Prostate gland (tissue), 2 donors: ENCODE data around the gene UBE3D. TPM values are rescaled to one million over a fixed set of nuclear protein-coding genes. Genes with fewer than 3 reads are reported as not detected.

Experiments used
- DNase-seq: peaks from one replicate; pipeline ENCODE4 v3.0.0-alpha.2; 2019; ENCODE audit warnings: low spot score
- H3K27ac ChIP-seq, 2 donors: fragments of 200-600 bp; sonication (generic); 2 replicates each; pipeline ENCODE4 v1.5.1; 2017 to 2019
- H3K27me3 ChIP-seq: fragments of 200-600 bp; sonication (generic); replicated peaks from 2 replicates; pipeline ENCODE4 v1.5.1; 2019; ENCODE audit not compliant: insufficient read depth
- H3K36me3 ChIP-seq, 2 donors: fragments of 200-600 bp; sonication (generic); 1 replicate in 1 of 2; 2 replicates in 1 of 2; pipeline versions ENCODE4 v1.5.1 to v1.8.1; 2017 to 2019
- H3K4me1 ChIP-seq: fragments of 200-600 bp; sonication (generic); replicated peaks from 2 replicates; pipeline ENCODE4 v1.5.1; 2019
- H3K4me3 ChIP-seq, 2 donors: fragments of 200-600 bp; sonication (generic); 2 replicates each; pipeline ENCODE4 v1.5.1; 2017 to 2019
- H3K9me3 ChIP-seq: fragments of 200-600 bp; sonication (generic); 2 replicates; pipeline ENCODE4 v1.5.1; 2017
- CTCF ChIP-seq, 4 experiments: fragments of 200-600 bp in 2 of 4; fragments of 450-650 bp in 2 of 4; sonication (generic) in 2 of 4; IDR thresholded peaks; 1 replicate in 3 of 4; 2 replicates in 1 of 4; pipeline ENCODE4 v1.5.1; 2016 to 2019; ENCODE audit warnings: antibody characterized with exemption in 4 of 4, mild to moderate bottlenecking in 2 of 4, moderate library complexity in 2 of 4
- POLR2A ChIP-seq: fragments of 450-650 bp; IDR thresholded peaks from one replicate; pipeline ENCODE4 v1.6.1; 2016; ENCODE audit warnings: antibody characterized with exemption, mild to moderate bottlenecking
- POLR2AphosphoS5 ChIP-seq: sonication (generic); formaldehyde crosslinking; IDR thresholded peaks from one replicate; pipeline ENCODE4 v1.6.1; 2017; ENCODE audit warnings: antibody characterized with exemption
- WGBS: methylation state at CpG from one replicate; pipeline ENCODE4 v1.1.5; 2018; 5-methylcytosine and 5-hydroxymethylcytosine counted together
- intact Hi-C: fragments of 100-400 bp; cut with DNase I; formaldehyde crosslinking; loops from one replicate; pipeline ENCODE4 v1.14.2; 2022
- total RNA-seq, 2 donors: library from RNA; depleted of rRNA; stranded (reverse); fragments of >200 nt; gene quantifications; one replicate each; pipeline ENCODE4 v1.1.0, GENCODE V29; 2016

The UBE3D gene
- total RNA-seq, 2 donors from 2014 or later = 3.1 to 6.0 TPM

DNA sequence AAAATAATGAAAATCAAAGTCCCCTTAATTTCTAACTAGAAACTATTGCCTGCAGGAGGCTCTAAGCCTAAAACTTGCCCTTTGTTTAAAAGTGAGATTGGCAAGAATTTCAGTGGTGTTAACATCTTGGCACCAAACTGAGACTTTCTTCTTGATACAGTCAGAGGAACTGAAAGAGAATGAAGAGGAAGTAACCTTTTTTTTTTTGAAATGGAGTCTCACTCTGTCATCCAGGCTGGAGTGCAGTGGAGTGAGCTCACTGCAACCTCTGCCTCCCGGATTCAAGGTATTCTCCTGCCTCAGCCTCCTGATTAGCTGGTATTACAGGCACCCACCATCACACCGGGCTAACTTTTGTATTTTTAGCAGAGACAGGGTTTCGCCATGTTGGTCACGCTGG lies 5.4 kb upstream of the UBE3D start:
- DNase-seq = no peak
- H3K4me1 ChIP-seq = peaks cover 7% of the 10 kb centered on the region
- no peaks in the 10 kb centered on the region for H3K27me3 ChIP-seq
- H3K9me3 ChIP-seq = no peaks in the 10 kb centered on the region
- no peaks in the 10 kb centered on the region for H3K36me3 ChIP-seq
- H3K27ac ChIP-seq = peak overlapping the region in 1 of 2 donors; percentile 33
- TF ChIP-seq CTCF (IDR thresholded peaks at IDR 0.05) = no peak
- TF ChIP-seq POLR2AphosphoS5 = no peak
- no peak for TF ChIP-seq POLR2A
- intact Hi-C loops = no loop called here
- H3K4me3 ChIP-seq = no peak overlapping the region
- 72% methylated on average over 4 of the region's 4 CpGs for WGBS

DNA sequence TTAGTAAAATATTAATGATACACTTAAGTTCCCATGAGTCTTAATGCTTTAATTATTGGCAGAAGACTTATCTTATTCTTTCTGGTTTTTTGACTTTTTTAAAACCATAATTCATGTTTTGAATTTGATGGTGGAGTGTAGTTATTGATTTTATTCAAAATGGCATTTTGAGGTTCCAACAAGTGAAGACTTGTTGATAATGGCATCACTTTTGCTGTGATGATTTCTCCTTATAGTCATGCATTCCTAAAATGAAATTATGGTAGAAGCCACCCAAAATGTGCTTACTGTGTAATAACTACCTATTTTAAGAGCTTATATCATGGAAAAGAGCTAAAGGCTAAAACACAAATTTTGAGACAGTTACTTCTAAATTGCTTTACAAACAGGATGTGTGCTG lies 4.0 kb upstream of the UBE3D start:
- H3K36me3 ChIP-seq = no peaks in the 10 kb centered on the region
- no peaks in the 10 kb centered on the region for H3K9me3 ChIP-seq
- H3K4me3 ChIP-seq = no peak overlapping the region
- peaks cover 7% of the 10 kb centered on the region for H3K4me1 ChIP-seq
- no peak overlapping the region for H3K27ac ChIP-seq
- no peaks in the 10 kb centered on the region for H3K27me3 ChIP-seq
- intact Hi-C loops = loop anchor here (5.0 to 10.0 kb wide), 4 partner anchors 123 to 707 kb away; partner anchors contain the start of genes PGM3, PRSS35, RWDD2A and TPBG
- DNase-seq = no peak
- TF ChIP-seq CTCF (IDR thresholded peaks at IDR 0.05) (no peak), POLR2AphosphoS5 (no peak), POLR2A (no peak)

DNA sequence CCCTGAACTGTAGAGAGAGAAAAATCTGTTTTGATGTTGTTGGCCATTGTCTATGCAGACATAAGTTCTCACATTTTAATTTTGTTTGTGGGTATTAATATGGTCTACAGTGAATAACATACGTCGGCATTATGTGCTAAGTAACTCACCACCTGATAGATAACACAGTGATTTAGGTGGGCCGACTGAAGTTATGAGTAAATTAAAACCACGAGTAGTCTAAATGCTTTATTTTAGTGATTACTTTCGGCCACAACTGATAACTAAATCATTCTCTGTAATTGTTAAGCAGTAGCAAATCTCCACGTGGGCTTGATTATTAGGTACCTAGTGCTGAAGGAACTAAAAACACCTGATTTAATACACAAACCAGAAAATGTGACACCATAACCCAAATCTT lies 3.0 kb upstream of the UBE3D start:
- Histone ChIP-seq H3K4me1 (peaks cover 7% of the 10 kb centered on the region), H3K9me3 (no peaks in the 10 kb centered on the region), H3K4me3 (peak overlapping the region; percentile 85 to 94), H3K27ac (peak overlapping the region; percentile 93 to 94), H3K36me3 (no peaks in the 10 kb centered on the region), H3K27me3 (no peaks in the 10 kb centered on the region)
- TF ChIP-seq POLR2A (no peak), CTCF (IDR thresholded peaks at IDR 0.05) (no peak), POLR2AphosphoS5 (no peak)
- WGBS = 24% methylated on average over 6 of the region's 6 CpGs
- DNase-seq = no peak
- intact Hi-C loops = loop anchor here (5.0 to 10.0 kb wide), 4 partner anchors 124 to 706 kb away; partner anchors contain the start of genes PGM3, PRSS35, RWDD2A and TPBG

GRCh38 chr6:83067448-83068439 lies 2.1 kb upstream of the UBE3D start, which contains the start of gene DOP1A:
Gene DOP1A (plus strand): TSS chr6:83067671. CDS start chr6:83096978, 29,307 bp downstream.
- Histone ChIP-seq H3K4me1 (peaks cover 7% of the 10 kb centered on the region), H3K27me3 (no peaks in the 10 kb centered on the region), H3K4me3 (peak within 1 kb of the TSS; percentile 85 to 94), H3K27ac (peak within 1 kb of the TSS; percentile 93 to 94), H3K36me3 (no peaks in the 10 kb centered on the region), H3K9me3 (no peaks in the 10 kb centered on the region)
- DNase-seq = peak; percentile 95
- intact Hi-C loops = loop anchor here (2.0 to 10.0 kb wide), 5 partner anchors 125 to 705 kb away; partner anchors contain the start of genes PGM3, PRSS35, RWDD2A and TPBG
- TF ChIP-seq POLR2A (peak; percentile 72), CTCF (IDR thresholded peaks at IDR 0.05) (peak; percentile 95 to 97 (median 96)), POLR2AphosphoS5 (peak; percentile 93)
- WGBS = under 1% methylated on average over 53 of the region's 78 CpGs
